Parathyroid adenoma (tissue), 2 donors: Measurements from ENCODE around the gene STK32C.

Experiments
- H2AFZ ChIP-seq: fragments of 300-600 bp; sonication (generic); one replicate; pipeline ENCODE4 v1.7.0; 2017; ENCODE audit warnings: antibody characterized with exemption, mild to moderate bottlenecking
- H3K27ac ChIP-seq: fragments of 300-600 bp; sonication (generic); one replicate; pipeline ENCODE4 v1.7.0; 2017
- H3K27me3 ChIP-seq: fragments of 300-600 bp; sonication (generic); one replicate; pipeline ENCODE4 v1.7.0; 2017; ENCODE audit warnings: low read length; ENCODE audit not compliant: control insufficient read depth, insufficient read depth
- H3K36me3 ChIP-seq: fragments of 300-600 bp; sonication (generic); one replicate; pipeline ENCODE4 v1.7.0; 2017; ENCODE audit warnings: low read length; ENCODE audit not compliant: control insufficient read depth, insufficient read depth
- H3K4me1 ChIP-seq: fragments of 300-600 bp; sonication (generic); one replicate; pipeline ENCODE4 v1.7.0; 2017; ENCODE audit warnings: control low read depth
- H3K4me2 ChIP-seq: fragments of 300-600 bp; sonication (generic); one replicate; pipeline ENCODE4 v1.7.0; 2017; ENCODE audit warnings: low read length
- H3K4me3 ChIP-seq: fragments of 300-600 bp; sonication (generic); one replicate; pipeline ENCODE4 v1.7.0; 2017; ENCODE audit warnings: low read depth, low read length
- H3K79me2 ChIP-seq: fragments of 300-600 bp; sonication (generic); one replicate; pipeline ENCODE4 v1.7.0; 2017; ENCODE audit warnings: control low read depth
- H3K9ac ChIP-seq: fragments of 300-600 bp; sonication (generic); one replicate; pipeline ENCODE4 v1.7.0; 2017; ENCODE audit warnings: mild to moderate bottlenecking
- H3K9me3 ChIP-seq: fragments of 300-600 bp; sonication (generic); one replicate; pipeline ENCODE4 v1.7.0; 2017; ENCODE audit warnings: low read length; ENCODE audit not compliant: control insufficient read depth
- CTCF ChIP-seq: fragments of 300-600 bp; sonication (generic); IDR thresholded peaks from one replicate; pipeline ENCODE4 v1.7.0; 2017; ENCODE audit warnings: antibody characterized with exemption, mild to moderate bottlenecking
- donor health status: primary hyperparathyroidism.

The STK32C gene

DNA sequence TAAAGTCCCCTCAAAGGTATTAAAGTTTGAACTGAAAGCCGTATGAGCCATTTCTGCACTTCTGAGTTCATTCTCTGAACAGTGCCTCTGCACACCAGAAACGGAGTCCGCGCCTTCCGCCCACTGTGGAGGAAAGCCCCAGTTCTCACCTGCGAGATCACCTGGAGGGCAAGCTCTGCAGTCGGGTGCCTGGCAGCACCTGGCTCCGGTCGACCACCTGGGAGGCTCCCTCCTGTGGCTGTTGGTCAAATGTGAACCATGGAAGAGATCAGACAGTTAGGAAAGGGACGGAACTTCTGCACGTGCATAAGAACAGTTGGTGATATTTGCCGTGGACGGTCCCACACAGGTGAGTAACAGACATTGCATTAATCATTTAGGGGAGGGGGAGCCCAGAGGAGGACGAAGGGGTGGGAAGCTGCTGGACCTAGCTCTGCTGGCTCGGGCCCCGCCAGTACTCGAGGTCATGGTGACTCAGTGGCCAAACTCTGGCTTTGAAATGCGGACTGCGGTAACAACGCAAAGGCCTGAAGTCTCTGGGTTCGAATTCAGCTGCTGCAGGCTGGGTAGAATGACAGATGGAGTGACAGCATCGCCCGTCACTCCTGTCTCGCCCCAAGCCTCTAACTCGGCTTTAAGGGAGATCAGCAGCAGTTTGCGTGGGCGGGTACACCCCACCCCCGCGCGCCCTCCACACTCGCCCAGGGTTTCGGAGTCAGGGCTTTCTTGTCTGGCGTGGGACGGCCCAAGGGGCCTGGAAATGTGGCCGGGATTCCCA, 122.7 kb downstream of the STK32C start:
- H3K4me3 ChIP-seq, result no peak overlapping the region
- peak overlapping the region; percentile 85 for H2AFZ ChIP-seq
- no peak overlapping the region for H3K4me2 ChIP-seq
- TF ChIP-seq CTCF, result no peak
- H3K27me3 ChIP-seq, result peaks cover 6% of the 10 kb centered on the region
- H3K9ac ChIP-seq, result no peak overlapping the region
- no peaks in the 10 kb centered on the region for H3K36me3 ChIP-seq
- H3K27ac ChIP-seq, result no peak overlapping the region
- H3K79me2 ChIP-seq, result no peaks in the 10 kb centered on the region
- H3K9me3 ChIP-seq, result no peaks in the 10 kb centered on the region
- H3K4me1 ChIP-seq, result peaks cover 4% of the 10 kb centered on the region

DNA sequence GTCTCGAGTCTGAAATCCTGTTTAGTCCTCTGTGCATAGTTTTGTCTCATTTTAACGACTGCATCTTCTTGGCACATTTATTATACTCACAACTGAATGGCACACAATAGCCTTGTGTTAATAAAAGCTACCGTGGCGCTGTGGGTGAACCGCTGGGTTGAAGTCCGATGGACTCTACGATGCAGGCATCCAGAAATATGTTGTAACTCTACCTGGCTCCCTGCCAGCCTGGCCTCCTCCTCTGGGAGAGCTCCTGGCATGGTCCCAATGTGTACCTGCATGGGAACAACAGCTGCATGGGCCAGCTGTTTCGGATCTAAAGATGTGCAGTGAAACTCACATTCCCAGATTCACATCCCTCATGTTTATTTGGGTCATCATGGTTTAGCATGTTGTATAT, 124.7 kb downstream of the STK32C start:
- Histone ChIP-seq H2AFZ (no peak overlapping the region), H3K79me2 (no peaks in the 10 kb centered on the region), H3K4me1 (peaks cover 4% of the 10 kb centered on the region), H3K27ac (no peak overlapping the region), H3K9ac (no peak overlapping the region), H3K4me2 (no peak overlapping the region), H3K4me3 (no peak overlapping the region), H3K36me3 (no peaks in the 10 kb centered on the region), H3K27me3 (peaks cover 7% of the 10 kb centered on the region), H3K9me3 (no peaks in the 10 kb centered on the region)
- no peak for TF ChIP-seq CTCF

GRCh38 chr10:132182591-132182990, 125.2 kb downstream of the STK32C start:
- H3K27me3 ChIP-seq, result peaks cover 8% of the 10 kb centered on the region
- H3K4me1 ChIP-seq, result peaks cover 4% of the 10 kb centered on the region
- H2AFZ ChIP-seq, result no peak overlapping the region
- no peak overlapping the region for H3K4me3 ChIP-seq
- H3K9me3 ChIP-seq, result no peaks in the 10 kb centered on the region
- no peaks in the 10 kb centered on the region for H3K79me2 ChIP-seq
- H3K36me3 ChIP-seq, result no peaks in the 10 kb centered on the region
- TF ChIP-seq CTCF, result no peak
- H3K9ac ChIP-seq, result no peak overlapping the region
- no peak overlapping the region for H3K4me2 ChIP-seq
- H3K27ac ChIP-seq, result no peak overlapping the region

GRCh38 chr10:132181691-132182425, 125.9 kb downstream of the STK32C start:
- no peak for TF ChIP-seq CTCF
- H3K9ac ChIP-seq, result no peak overlapping the region
- H3K27ac ChIP-seq, result no peak overlapping the region

More at GRCh38 chr10:132181691-132182425, 125.9 kb downstream of the STK32C start:
- Histone ChIP-seq H3K4me2 (no peak overlapping the region), H3K4me3 (no peak overlapping the region), H2AFZ (no peak overlapping the region), H3K36me3 (no peaks in the 10 kb centered on the region), H3K27me3 (peaks cover 4% of the 10 kb centered on the region), H3K79me2 (no peaks in the 10 kb centered on the region), H3K9me3 (no peaks in the 10 kb centered on the region), H3K4me1 (peaks cover 4% of the 10 kb centered on the region)
